Lower lobe of right lung (tissue), 2 donors: ENCODE data around the gene FCAMR. TPM values are rescaled to one million over a fixed set of nuclear protein-coding genes. Genes with fewer than 3 reads are reported as not detected.

Experiments used
- ATAC-seq, 2 donors: fragments of 200-7000 bp; cut with Tn5 transposase; one replicate each; pipeline ENCODE4 v1.9.1; 2020 to 2022; ENCODE audit warnings: mild to moderate bottlenecking in 2 of 2, moderate library complexity in 2 of 2
- DNase-seq: peaks from one replicate; pipeline ENCODE4 v3.0.0-alpha.2; 2020
- H3K27ac ChIP-seq: fragments of 200-600 bp; one replicate; pipeline ENCODE4 v1.8.0; 2022
- H3K27me3 ChIP-seq: fragments of 200-600 bp; one replicate; pipeline ENCODE4 v1.8.0; 2022; ENCODE audit warnings: low read depth
- H3K36me3 ChIP-seq: fragments of 200-600 bp; one replicate; pipeline ENCODE4 v1.8.0; 2022; ENCODE audit warnings: mild to moderate bottlenecking
- H3K4me1 ChIP-seq: fragments of 200-600 bp; one replicate; pipeline ENCODE4 v1.8.0; 2022
- H3K4me3 ChIP-seq: fragments of 200-600 bp; one replicate; pipeline ENCODE4 v1.8.0; 2022; ENCODE audit warnings: mild to moderate bottlenecking
- H3K9me3 ChIP-seq: fragments of 200-600 bp; one replicate; pipeline ENCODE4 v1.8.0; 2022
- CTCF ChIP-seq: fragments of 200-600 bp; IDR thresholded peaks from one replicate; pipeline ENCODE4 v1.8.0; 2022; ENCODE audit warnings: antibody characterized with exemption, mild to moderate bottlenecking
- intact Hi-C: fragments of 100-400 bp; cut with DNase I; formaldehyde crosslinking; loops from one replicate; pipeline ENCODE4 v1.11.0; 2022
- total RNA-seq: library from RNA; stranded (reverse); fragmentation: NEBNext Ultra II Directional; extraction: Animal tissue kit (Norgen Biotek cat#: 25700); gene quantifications from one replicate; pipeline ENCODE4 v1.2.1, GENCODE V29; 2021
- donor health status: DM: no; HTN: yes; CAD: no; lungs with severe emphysema.

Gene FCAMR
- total RNA-seq, 1 donor from 2014 or later = not detected

- no peak for TF ChIP-seq CTCF
- no peaks in the 10 kb centered on the region for H3K27me3 ChIP-seq
- H3K4me1 ChIP-seq = peaks cover 23% of the 10 kb centered on the region
- no peak overlapping the region for H3K4me3 ChIP-seq
- ATAC-seq = no peak
- no peaks in the 10 kb centered on the region for H3K9me3 ChIP-seq
- no peak for DNase-seq
- intact Hi-C loops = no loop called here
- H3K27ac ChIP-seq = no peak overlapping the region
- no peaks in the 10 kb centered on the region for H3K36me3 ChIP-seq
Measured at GRCh38 chr1:206908038-206908437, 62.2 kb downstream of the FCAMR start.

Other genes starting within 250 kb of the FCAMR start
- gene IL19, start 199.7 kb downstream of the FCAMR start, total RNA-seq = not detected
- 1.4 TPM for gene IL10, start 198.0 kb downstream of the FCAMR start, total RNA-seq
- not detected for gene IL20, start 104.8 kb downstream of the FCAMR start, total RNA-seq
- not detected for gene IL24, start 73.0 kb downstream of the FCAMR start, total RNA-seq
- gene FCMR, start 48.5 kb downstream of the FCAMR start, total RNA-seq = 6.8 TPM
- gene PIGR, start 24.0 kb downstream of the FCAMR start, total RNA-seq = 813 TPM
- 123 TPM for gene C1orf116, start 62.3 kb upstream of the FCAMR start, total RNA-seq
- 7.9 TPM for gene YOD1, start 80.7 kb upstream of the FCAMR start, total RNA-seq
- gene PFKFB2, start 82.8 kb upstream of the FCAMR start, total RNA-seq = 41.5 TPM
- gene C4BPB, start 118.4 kb upstream of the FCAMR start, total RNA-seq = 10.4 TPM
- gene C4BPA, start 133.8 kb upstream of the FCAMR start, total RNA-seq = 65.2 TPM